Transverse colon (tissue), 3 donors: ENCODE data around the gene JPT1.
"Not testable (repeated sequence)": the region's sequence is repeated elsewhere in the genome, so short reads cannot be mapped to it uniquely, and the experiment has no call there.

Source experiments
- CTCF ChIP-seq, 5 experiments: fragments of 200-600 bp in 3 of 5; fragments of 450-650 bp in 2 of 5; sonication (generic) in 3 of 5; IDR thresholded peaks; 1 replicate in 2 of 5; 2 replicates in 3 of 5; pipeline ENCODE4 v1.5.1; 2016 to 2017; ENCODE audit warnings: antibody characterized with exemption in 5 of 5, inconsistent platforms in 3 of 5, mild to moderate bottlenecking in 2 of 5, moderate library complexity in 1 of 5
- POLR2A ChIP-seq: fragments of 450-650 bp; IDR thresholded peaks from one replicate; pipeline ENCODE4 v1.6.1; 2016; ENCODE audit warnings: antibody characterized with exemption, mild to moderate bottlenecking, moderate library complexity

- not testable (repeated sequence) for TF ChIP-seq POLR2A; CTCF (IDR thresholded peaks at IDR 0.05)
Measured at GRCh38 chr17:75158480-75158879, 4.2 kb upstream of the JPT1 start.
